Psoas muscle (tissue), 8 donors: ENCODE measurements around the gene LIF. TPM values are rescaled to one million over a fixed set of nuclear protein-coding genes. Genes with fewer than 3 reads are reported as not detected.

Source experiments
- ATAC-seq, 4 donors: fragments of 200-7000 bp; cut with Tn5 transposase; one replicate each; pipeline ENCODE4 v1.9.1; 2020; ENCODE audit warnings: moderate library complexity in 3 of 4, mild to moderate bottlenecking in 2 of 4
- DNase-seq, 2 donors: peaks; one replicate each; pipeline ENCODE4 v3.0.0-alpha.2; 2020
- H3K27ac ChIP-seq: fragments of 200-600 bp; one replicate; pipeline ENCODE4 v1.8.0; 2022
- H3K27me3 ChIP-seq, 3 donors: fragments of 200-600 bp in 1 of 3; one replicate each; pipeline versions ENCODE4 v1.6.1 to v1.8.0; 2013 to 2022; ENCODE audit warnings: low read length in 2 of 3, mild to moderate bottlenecking in 2 of 3, moderate library complexity in 1 of 3; ENCODE audit not compliant: insufficient read depth in 3 of 3
- H3K36me3 ChIP-seq, 2 donors: fragments of 200-600 bp in 1 of 2; one replicate each; pipeline versions ENCODE4 v1.6.1 to v1.8.0; 2013 to 2022; ENCODE audit warnings: low read depth in 1 of 2, mild to moderate bottlenecking in 1 of 2, moderate library complexity in 1 of 2; ENCODE audit not compliant: insufficient read depth in 1 of 2
- H3K4me1 ChIP-seq: fragments of 200-600 bp; one replicate; pipeline ENCODE4 v1.8.0; 2022
- H3K4me3 ChIP-seq: fragments of 200-600 bp; one replicate; pipeline ENCODE4 v1.8.0; 2022; ENCODE audit warnings: mild to moderate bottlenecking
- H3K9me3 ChIP-seq: fragments of 200-600 bp; one replicate; pipeline ENCODE4 v1.8.0; 2022
- CTCF ChIP-seq: fragments of 200-600 bp; IDR thresholded peaks from one replicate; pipeline ENCODE4 v1.8.0; 2022; ENCODE audit warnings: antibody characterized with exemption
- WGBS, 3 donors: extraction: QIAGEN DNeasy Blood & Tissue Kit; methylation state at CpG; one replicate each; pipeline versions ENCODE4 v1.1.6 to v1.1.7; 2013; 5-methylcytosine and 5-hydroxymethylcytosine counted together
- intact Hi-C, 2 donors: fragments of 100-400 bp; cut with DNase I; formaldehyde crosslinking; loops; one replicate each; pipeline versions ENCODE4 v1.11.0 to v1.14.2; 2022
- polyA plus RNA-seq, 3 donors: library from polyadenylated mRNA; stranded (reverse); fragments of 200-250 nt; gene quantifications; one replicate each; pipeline ENCODE4 v1.2.3, GENCODE V29; 2013
- total RNA-seq, 4 donors: library from RNA; stranded (reverse); fragmentation: NEBNext Ultra II Directional in 2 of 4; extraction: Animal tissue kit (Norgen Biotek cat#: 25700) in 2 of 4; gene quantifications; one replicate each; pipeline versions ENCODE4 v1.2.1 to v1.2.4, GENCODE V29; 2021 to 2023
- donor health status: healthy with polysubstance abuse.
- donor health status: DM: no; HTN: no; CAD: no; lungs with moderate emphysema.
- donor health status: Bipolar disorder and iron deficiency.
- donor health status: healthy.
- donor health status: DM: yes; HTN: yes; CAD: no.
- donor health status: DM: no; HTN: no; CAD: no.
- donor health status: DM: no; HTN: no; CAD: no.
- donor health status: DM: yes; HTN: yes; CAD: no.

Gene LIF
- total and polyA plus RNA-seq, 7 donors, result 0.10 to 21.4 (median 0.33) TPM; not detected in 1

GRCh38 chr22:30280505-30280904, 33.9 kb upstream of the LIF start:
- Histone ChIP-seq H3K4me3 (no peak overlapping the region), H3K27ac (no peak overlapping the region), H3K4me1 (peaks cover 3% of the 10 kb centered on the region), H3K27me3 (peaks cover 0 to 3% (median 2%) of the 10 kb centered on the region in 3 donors), H3K36me3 (peaks cover 0 to under 1% of the 10 kb centered on the region in 2 donors), H3K9me3 (no peaks in the 10 kb centered on the region)
- ATAC-seq, result no peak
- no peak for DNase-seq
- no peak for TF ChIP-seq CTCF
- intact Hi-C loops, result no loop called here
- WGBS, 3 donors, result 81 to 86% (median 81%) methylated on average over 8 of the region's 8 CpGs

GRCh38 chr22:30279932-30280331, 33.4 kb upstream of the LIF start:
- Histone ChIP-seq H3K27ac (no peak overlapping the region), H3K27me3 (peaks cover 0 to 3% (median 2%) of the 10 kb centered on the region in 3 donors), H3K4me3 (no peak overlapping the region), H3K36me3 (no peaks in the 10 kb centered on the region), H3K9me3 (no peaks in the 10 kb centered on the region), H3K4me1 (peaks cover 3% of the 10 kb centered on the region)
- WGBS, 3 donors, result 86 to 88% (median 87%) methylated on average over 5 of the region's 5 CpGs
- intact Hi-C loops, result no loop called here
- no peak for TF ChIP-seq CTCF
- ATAC-seq (no peak), DNase-seq (no peak)

- Histone ChIP-seq H3K27ac (no peak overlapping the region), H3K4me3 (no peak overlapping the region), H3K36me3 (no peaks in the 10 kb centered on the region), H3K9me3 (no peaks in the 10 kb centered on the region), H3K27me3 (peaks cover 0 to 3% (median 2%) of the 10 kb centered on the region in 3 donors), H3K4me1 (peaks cover 3% of the 10 kb centered on the region)
- peak; percentile 65 to 75 for DNase-seq
- intact Hi-C loops, result no loop called here
- ATAC-seq, result peak; percentile 31 to 43 (median 37)
- WGBS, 3 donors, result 29 to 46% (median 35%) methylated on average over 16 of the region's 16 CpGs
- TF ChIP-seq CTCF, result no peak
Observed at GRCh38 chr22:30279046-30279788, 32.7 kb upstream of the LIF start.

GRCh38 chr22:30277547-30278344, 31.2 kb upstream of the LIF start:
- no peak for TF ChIP-seq CTCF
- WGBS, 3 donors, result 26 to 47% (median 33%) methylated on average over 14 of the region's 14 CpGs
- ATAC-seq (no peak), DNase-seq (no peak)
- H3K9me3 ChIP-seq, result no peaks in the 10 kb centered on the region
- H3K4me3 ChIP-seq, result no peak overlapping the region
- no peaks in the 10 kb centered on the region for H3K36me3 ChIP-seq
- H3K4me1 ChIP-seq, result peaks cover 3% of the 10 kb centered on the region
- intact Hi-C loops, result no loop called here
- H3K27me3 ChIP-seq, result peaks cover 0 to 3% (median 2%) of the 10 kb centered on the region in 3 donors
- H3K27ac ChIP-seq, result no peak overlapping the region
